22Rv1 (cell line): ENCODE data around the gene FCGR3B.
"Not testable (repeated sequence)": the region's sequence is repeated elsewhere in the genome, so short reads cannot be mapped to it uniquely, and the experiment has no call there.

Experiments used
- ZFX ChIP-seq: fragments of 450-650 bp; IDR thresholded peaks from 2 replicates; pipeline ENCODE4 v1.6.1; 2017; ENCODE audit warnings: antibody characterized with exemption, borderline replicate concordance
- TF ChIP-seq, protein P1 (sequence below): fragments of 450-650 bp; IDR thresholded peaks from 2 replicates; pipeline ENCODE4 v1.5.1; 2017; ENCODE audit warnings: mild to moderate bottlenecking

DNA sequence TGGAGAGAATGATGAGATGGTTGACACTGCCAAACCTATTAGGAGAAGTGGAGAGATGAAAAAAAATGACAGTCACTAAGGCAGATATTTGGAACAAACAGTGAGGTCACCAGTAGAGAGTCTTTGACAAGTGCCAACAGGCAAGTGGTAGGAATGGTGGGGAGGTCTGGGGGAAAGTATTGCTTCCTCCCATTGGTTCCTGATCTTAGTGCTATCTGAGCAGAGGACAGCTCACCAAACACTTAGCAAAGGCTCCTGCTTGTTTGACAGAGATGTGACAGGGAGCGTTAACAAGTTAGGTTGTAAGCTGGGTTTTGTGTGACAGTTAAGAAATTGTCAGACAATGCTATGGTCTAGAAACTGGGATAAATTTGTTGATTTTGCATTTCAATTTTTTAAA, 6.4 kb downstream of the FCGR3B start:
- TF ChIP-seq, protein P1, sequence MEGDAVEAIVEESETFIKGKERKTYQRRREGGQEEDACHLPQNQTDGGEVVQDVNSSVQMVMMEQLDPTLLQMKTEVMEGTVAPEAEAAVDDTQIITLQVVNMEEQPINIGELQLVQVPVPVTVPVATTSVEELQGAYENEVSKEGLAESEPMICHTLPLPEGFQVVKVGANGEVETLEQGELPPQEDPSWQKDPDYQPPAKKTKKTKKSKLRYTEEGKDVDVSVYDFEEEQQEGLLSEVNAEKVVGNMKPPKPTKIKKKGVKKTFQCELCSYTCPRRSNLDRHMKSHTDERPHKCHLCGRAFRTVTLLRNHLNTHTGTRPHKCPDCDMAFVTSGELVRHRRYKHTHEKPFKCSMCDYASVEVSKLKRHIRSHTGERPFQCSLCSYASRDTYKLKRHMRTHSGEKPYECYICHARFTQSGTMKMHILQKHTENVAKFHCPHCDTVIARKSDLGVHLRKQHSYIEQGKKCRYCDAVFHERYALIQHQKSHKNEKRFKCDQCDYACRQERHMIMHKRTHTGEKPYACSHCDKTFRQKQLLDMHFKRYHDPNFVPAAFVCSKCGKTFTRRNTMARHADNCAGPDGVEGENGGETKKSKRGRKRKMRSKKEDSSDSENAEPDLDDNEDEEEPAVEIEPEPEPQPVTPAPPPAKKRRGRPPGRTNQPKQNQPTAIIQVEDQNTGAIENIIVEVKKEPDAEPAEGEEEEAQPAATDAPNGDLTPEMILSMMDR: not testable (repeated sequence)
- TF ChIP-seq ZFX: not testable (repeated sequence)
